ENCODE data around the gene GOLGA1.
"Not testable (repeated sequence)": the region's sequence is repeated elsewhere in the genome, so short reads cannot be mapped to it uniquely, and the experiment has no call there.

Gene GOLGA1

GRCh38 chr9:124940894-124941678 is at the start of gene GOLGA1:
Gene GOLGA1, minus strand, starts transcription at chr9:124941083. Its CDS starts 2,372 bp downstream, at chr9:124938711.
- Histone ChIP-seq H3K36me3 (ENCODE audit: insufficient read depth, low read depth, low read length) (no peaks in the 10 kb centered on the region), H3K9me3 (ENCODE audit: insufficient read depth, low read depth, low read length) (no peaks in the 10 kb centered on the region), H3K4me3 (ENCODE audit: low read length) (peak within 1 kb of the TSS; percentile 90), H3K4me1 (ENCODE audit: insufficient read depth, low read length) (0 out of 2 replicates have a peak, but pooled peaks cover 3% of the 10 kb centered on the region), H3K27me3 (ENCODE audit: insufficient read depth, low read length) (no peaks in the 10 kb centered on the region), H3K9ac (ENCODE audit: low read depth, low read length) (peak within 1 kb of the TSS; percentile 86; the same call in 1 of the 2 replicates), H3K27ac (ENCODE audit: low read length) (no peak within 1 kb of the TSS)

- Histone ChIP-seq H3K9ac (ENCODE audit: low read depth, low read length) (no peak overlapping the region), H3K27me3 (ENCODE audit: insufficient read depth, low read length) (no peaks in the 10 kb centered on the region), H3K4me1 (ENCODE audit: insufficient read depth, low read length) (no peaks in the 10 kb centered on the region), H3K36me3 (ENCODE audit: insufficient read depth, low read depth, low read length) (peaks cover 24% of the 10 kb centered on the region), H3K4me3 (ENCODE audit: low read length) (no peak overlapping the region), H3K9me3 (ENCODE audit: insufficient read depth, low read depth, low read length) (no peaks in the 10 kb centered on the region), H3K27ac (ENCODE audit: low read length) (no peak overlapping the region)
Observed at GRCh38 chr9:124983698-124984097, 42.8 kb upstream of the GOLGA1 start.

GRCh38 chr9:124980431-124980830 is 39.5 kb upstream of the GOLGA1 start:
- no peak overlapping the region for H3K9ac ChIP-seq (ENCODE audit: low read depth, low read length)
- no peaks in the 10 kb centered on the region for H3K27me3 ChIP-seq (ENCODE audit: insufficient read depth, low read length)
- no peak overlapping the region for H3K27ac ChIP-seq (ENCODE audit: low read length)
- peaks cover 5% of the 10 kb centered on the region for H3K4me1 ChIP-seq (ENCODE audit: insufficient read depth, low read length)
- H3K36me3 ChIP-seq (ENCODE audit: insufficient read depth, low read depth, low read length) = peaks cover 20% of the 10 kb centered on the region
- H3K9me3 ChIP-seq (ENCODE audit: insufficient read depth, low read depth, low read length) = no peaks in the 10 kb centered on the region
- H3K4me3 ChIP-seq (ENCODE audit: low read length) = no peak overlapping the region

- Histone ChIP-seq H3K36me3 (ENCODE audit: insufficient read depth, low read depth, low read length) (peaks cover 34% of the 10 kb centered on the region), H3K4me1 (ENCODE audit: insufficient read depth, low read length) (peaks cover 11% of the 10 kb centered on the region), H3K27ac (ENCODE audit: low read length) (no peak overlapping the region), H3K9ac (ENCODE audit: low read depth, low read length) (no peak overlapping the region), H3K27me3 (ENCODE audit: insufficient read depth, low read length) (no peaks in the 10 kb centered on the region), H3K9me3 (ENCODE audit: insufficient read depth, low read depth, low read length) (no peaks in the 10 kb centered on the region), H3K4me3 (ENCODE audit: low read length) (no peak overlapping the region)
Observed at GRCh38 chr9:124975131-124975530, 34.2 kb upstream of the GOLGA1 start.

- peaks cover 40% of the 10 kb centered on the region for H3K36me3 ChIP-seq (ENCODE audit: insufficient read depth, low read depth, low read length)
Observed at GRCh38 chr9:124973807-124974206, 32.9 kb upstream of the GOLGA1 start.

GRCh38 chr9:124972241-124972770 is 31.4 kb upstream of the GOLGA1 start:
- no peaks in the 10 kb centered on the region for H3K27me3 ChIP-seq (ENCODE audit: insufficient read depth, low read length)
- H3K9ac ChIP-seq (ENCODE audit: low read depth, low read length) = no peak overlapping the region
- peaks cover 54% of the 10 kb centered on the region for H3K36me3 ChIP-seq (ENCODE audit: insufficient read depth, low read depth, low read length)
- H3K4me1 ChIP-seq (ENCODE audit: insufficient read depth, low read length) = peaks cover 11% of the 10 kb centered on the region
- no peaks in the 10 kb centered on the region for H3K9me3 ChIP-seq (ENCODE audit: insufficient read depth, low read depth, low read length)
- H3K4me3 ChIP-seq (ENCODE audit: low read length) = no peak overlapping the region
- no peak overlapping the region for H3K27ac ChIP-seq (ENCODE audit: low read length)

More at GRCh38 chr9:124973807-124974206, 32.9 kb upstream of the GOLGA1 start:
- Histone ChIP-seq H3K27me3 (ENCODE audit: insufficient read depth, low read length) (no peaks in the 10 kb centered on the region), H3K9ac (ENCODE audit: low read depth, low read length) (no peak overlapping the region), H3K9me3 (ENCODE audit: insufficient read depth, low read depth, low read length) (no peaks in the 10 kb centered on the region), H3K4me3 (ENCODE audit: low read length) (no peak overlapping the region), H3K27ac (ENCODE audit: low read length) (no peak overlapping the region), H3K4me1 (ENCODE audit: insufficient read depth, low read length) (peaks cover 11% of the 10 kb centered on the region)

GRCh38 chr9:124969401-124969800 is 28.5 kb upstream of the GOLGA1 start:
- Histone ChIP-seq H3K9me3 (ENCODE audit: insufficient read depth, low read depth, low read length) (no peaks in the 10 kb centered on the region), H3K27ac (ENCODE audit: low read length) (no peak overlapping the region), H3K9ac (ENCODE audit: low read depth, low read length) (no peak overlapping the region), H3K36me3 (ENCODE audit: insufficient read depth, low read depth, low read length) (peaks cover 47% of the 10 kb centered on the region), H3K27me3 (ENCODE audit: insufficient read depth, low read length) (no peaks in the 10 kb centered on the region), H3K4me1 (ENCODE audit: insufficient read depth, low read length) (no peaks in the 10 kb centered on the region), H3K4me3 (ENCODE audit: low read length) (no peak overlapping the region)

- no peaks in the 10 kb centered on the region for H3K27me3 ChIP-seq (ENCODE audit: insufficient read depth, low read length)
- no peaks in the 10 kb centered on the region for H3K9me3 ChIP-seq (ENCODE audit: insufficient read depth, low read depth, low read length)
- peaks cover 40% of the 10 kb centered on the region for H3K36me3 ChIP-seq (ENCODE audit: insufficient read depth, low read depth, low read length)
Observed at GRCh38 chr9:124968238-124968637, 27.4 kb upstream of the GOLGA1 start.

GRCh38 chr9:124965775-124966568 is 25.1 kb upstream of the GOLGA1 start:
- H3K9ac ChIP-seq (ENCODE audit: low read depth, low read length); H3K27me3 ChIP-seq (ENCODE audit: insufficient read depth, low read length); H3K4me1 ChIP-seq (ENCODE audit: insufficient read depth, low read length); H3K4me3 ChIP-seq (ENCODE audit: low read length); H3K9me3 ChIP-seq (ENCODE audit: insufficient read depth, low read depth, low read length); H3K27ac ChIP-seq (ENCODE audit: low read length): not testable (repeated sequence)
- peaks cover 26% of the 10 kb centered on the region for H3K36me3 ChIP-seq (ENCODE audit: insufficient read depth, low read depth, low read length)

More at GRCh38 chr9:124968238-124968637, 27.4 kb upstream of the GOLGA1 start:
- Histone ChIP-seq H3K27ac (ENCODE audit: low read length) (no peak overlapping the region), H3K4me1 (ENCODE audit: insufficient read depth, low read length) (no peaks in the 10 kb centered on the region), H3K9ac (ENCODE audit: low read depth, low read length) (no peak overlapping the region), H3K4me3 (ENCODE audit: low read length) (no peak overlapping the region)

- no peaks in the 10 kb centered on the region for H3K27me3 ChIP-seq (ENCODE audit: insufficient read depth, low read length)
Observed at GRCh38 chr9:124964604-124965003, 23.7 kb upstream of the GOLGA1 start.

GRCh38 chr9:124964056-124964455 is 23.2 kb upstream of the GOLGA1 start:
- no peak overlapping the region for H3K27ac ChIP-seq (ENCODE audit: low read length)
- H3K9me3 ChIP-seq (ENCODE audit: insufficient read depth, low read depth, low read length) = no peaks in the 10 kb centered on the region
- peaks cover 17% of the 10 kb centered on the region; the same call in 1 of the 2 replicates for H3K36me3 ChIP-seq (ENCODE audit: insufficient read depth, low read depth, low read length)
- H3K9ac ChIP-seq (ENCODE audit: low read depth, low read length) = no peak overlapping the region
- no peaks in the 10 kb centered on the region for H3K27me3 ChIP-seq (ENCODE audit: insufficient read depth, low read length)
- no peaks in the 10 kb centered on the region for H3K4me1 ChIP-seq (ENCODE audit: insufficient read depth, low read length)
- no peak overlapping the region for H3K4me3 ChIP-seq (ENCODE audit: low read length)

More at GRCh38 chr9:124964604-124965003, 23.7 kb upstream of the GOLGA1 start:
- H3K9ac ChIP-seq (ENCODE audit: low read depth, low read length) = no peak overlapping the region
- peaks cover 22% of the 10 kb centered on the region; the same call in 1 of the 2 replicates for H3K36me3 ChIP-seq (ENCODE audit: insufficient read depth, low read depth, low read length)
- H3K9me3 ChIP-seq (ENCODE audit: insufficient read depth, low read depth, low read length) = no peaks in the 10 kb centered on the region
- no peak overlapping the region for H3K4me3 ChIP-seq (ENCODE audit: low read length)
- no peaks in the 10 kb centered on the region for H3K4me1 ChIP-seq (ENCODE audit: insufficient read depth, low read length)
- no peak overlapping the region for H3K27ac ChIP-seq (ENCODE audit: low read length)
